HG03060 (cell line): ENCODE measurements around the gene UROC1.

Source experiments
- ATAC-seq: cut with Tn5 transposase; IDR thresholded peaks from one replicate; pipeline ENCODE4 v1.9.1; 2021; ENCODE audit warnings: low read depth, moderate number of reproducible peaks; ENCODE audit not compliant: unreplicated experiment

UROC1 gene

DNA sequence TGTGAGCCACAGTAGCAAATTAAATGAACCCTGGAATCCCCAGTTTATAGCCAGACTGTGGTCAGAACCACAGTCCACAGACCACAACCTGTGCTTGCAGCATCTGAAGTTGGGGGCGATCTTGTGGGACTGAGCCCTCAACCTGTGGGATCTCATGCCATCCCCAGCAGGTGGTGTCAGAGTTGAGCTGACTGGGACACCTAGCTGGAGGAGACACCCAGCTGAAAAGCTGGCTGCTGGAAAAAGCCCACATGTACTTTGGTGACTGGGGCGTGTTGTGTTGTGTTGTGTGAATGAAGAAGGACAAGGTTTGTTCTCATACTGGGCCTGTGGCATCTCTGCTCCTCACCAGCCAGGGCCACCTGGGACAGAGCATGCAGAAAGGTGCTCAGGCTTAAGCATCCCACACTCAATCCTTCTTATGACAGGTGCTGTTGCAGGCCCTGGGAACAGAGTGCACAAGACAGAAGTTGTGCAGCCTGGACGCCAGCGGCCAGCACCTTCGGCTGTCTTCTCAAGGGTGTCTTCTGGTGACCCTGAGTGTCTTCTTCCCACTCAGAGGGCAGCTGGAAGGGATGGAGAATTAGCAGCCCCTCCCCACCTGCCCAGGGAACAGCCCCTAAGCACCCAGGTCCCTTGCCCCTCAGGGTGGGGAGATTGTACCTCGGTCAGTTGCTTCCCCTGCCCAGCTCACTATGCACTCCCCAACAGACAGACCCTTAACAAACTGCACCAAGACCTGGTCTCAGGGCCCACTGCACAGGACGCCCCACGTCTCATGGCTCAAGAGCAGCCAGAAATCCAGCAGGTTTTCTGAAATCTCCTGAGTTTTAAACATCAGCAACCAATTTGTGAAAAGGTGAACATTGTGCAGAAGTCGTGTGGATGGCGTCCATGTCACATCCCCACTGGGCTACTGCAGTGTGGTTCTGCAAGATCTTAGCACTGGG is 2.2 kb upstream of the UROC1 start:
- ATAC-seq, result no peak

DNA sequence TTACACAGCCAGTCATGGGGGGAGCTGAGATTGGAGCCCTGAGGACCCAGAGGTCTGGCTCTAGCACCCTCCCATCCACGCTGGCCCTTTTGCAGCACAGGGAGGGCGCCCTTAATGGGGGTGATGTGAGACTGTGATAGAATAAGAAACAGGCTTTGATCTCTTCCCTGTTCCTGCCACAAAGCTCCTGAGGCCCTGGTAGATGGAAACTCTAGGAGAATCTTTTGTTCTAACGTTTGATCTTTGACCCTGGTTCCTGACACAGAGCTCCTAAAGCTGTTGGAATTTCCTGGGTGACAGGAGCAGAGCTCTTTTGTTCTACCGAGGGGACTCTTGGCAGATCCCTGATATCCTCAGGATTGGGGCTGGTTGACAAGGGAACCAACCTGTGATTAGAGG is 1.2 kb upstream of the UROC1 start:
- ATAC-seq, result no peak

DNA sequence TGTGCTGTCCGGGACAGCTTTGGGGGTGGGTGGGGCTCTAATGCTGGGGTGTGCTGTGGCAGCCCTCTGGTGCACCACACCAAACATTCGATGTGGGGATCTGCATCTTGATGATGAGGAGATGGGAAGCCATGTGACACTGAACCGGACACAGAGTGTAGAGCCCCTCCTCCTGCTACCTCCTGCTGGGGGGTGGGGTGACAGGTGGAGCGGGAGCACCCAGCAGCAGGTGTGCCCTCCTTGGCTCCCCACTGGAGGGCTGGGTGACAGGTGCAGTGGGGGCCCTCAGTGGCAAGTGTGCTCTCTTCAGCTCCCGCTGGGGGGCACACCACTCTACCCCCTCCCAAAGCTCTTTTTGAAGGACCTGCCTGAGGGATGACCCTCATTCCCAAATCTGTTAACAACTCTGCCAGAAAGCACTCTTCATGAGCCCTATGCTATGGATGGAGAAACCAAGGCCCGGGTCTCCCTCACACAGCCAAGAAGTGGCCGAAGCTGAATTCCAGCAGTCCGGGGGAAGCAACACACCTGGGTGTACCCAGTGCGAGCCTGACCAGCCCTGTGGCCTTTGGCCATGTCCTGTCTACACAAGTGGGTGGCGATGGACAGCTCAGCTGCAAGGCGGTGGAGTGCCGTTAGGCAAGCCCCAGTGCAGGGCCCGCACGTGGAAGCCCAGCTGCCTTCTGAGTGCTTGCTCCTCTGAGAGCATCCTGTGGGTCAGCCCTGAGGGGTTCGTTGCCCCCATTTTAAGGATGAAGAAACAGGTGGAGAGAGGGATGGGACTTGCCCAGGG is 609 bp upstream of the UROC1 start:
- no peak for ATAC-seq

DNA sequence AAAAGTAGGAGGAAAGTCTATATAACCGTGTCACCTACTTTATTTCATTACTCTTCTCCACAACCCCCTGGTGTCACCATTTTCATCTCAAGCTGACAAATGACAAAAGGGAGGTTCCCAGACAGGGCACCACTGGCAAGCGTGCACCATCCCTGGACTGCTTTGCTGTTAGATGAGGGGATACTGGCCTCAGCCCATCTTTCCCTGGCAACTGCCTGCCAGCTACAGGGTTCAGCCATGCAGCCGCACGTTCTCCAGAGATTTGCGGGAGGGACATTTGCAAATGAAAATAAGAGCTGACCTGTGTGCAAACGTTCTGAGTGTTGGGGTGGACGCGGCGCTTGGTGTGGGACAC is 660 bp downstream of the UROC1 start:
- ATAC-seq, result no peak

GRCh38 chr3:126516152-126516935 is 1.2 kb downstream of the UROC1 start:
- ATAC-seq, result no peak

GRCh38 chr3:126515066-126515706 is 2.4 kb downstream of the UROC1 start:
- ATAC-seq, result no peak

DNA sequence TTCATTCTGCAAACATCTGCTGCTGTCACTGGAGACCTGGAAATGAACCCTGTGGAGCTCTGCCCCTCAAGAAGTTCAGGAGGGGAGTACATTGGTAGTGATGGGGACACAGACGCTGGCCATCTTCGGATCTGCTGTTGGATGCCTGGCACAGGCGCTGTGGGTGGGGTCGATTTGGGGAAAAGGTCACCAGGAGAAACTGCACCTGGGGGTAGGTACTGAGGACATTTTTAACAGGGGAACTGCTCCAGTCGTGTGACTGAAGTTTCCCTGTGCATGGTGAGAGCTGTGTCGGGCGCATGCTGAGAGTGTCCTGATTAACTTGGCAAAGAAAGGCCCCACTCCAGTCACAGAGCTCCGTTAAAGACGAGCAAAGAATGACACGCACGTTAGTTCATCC is 3.4 kb downstream of the UROC1 start:
- ATAC-seq, result no peak

- no peak for ATAC-seq
Observed at GRCh38 chr3:126512916-126513650, 4.5 kb downstream of the UROC1 start.

DNA sequence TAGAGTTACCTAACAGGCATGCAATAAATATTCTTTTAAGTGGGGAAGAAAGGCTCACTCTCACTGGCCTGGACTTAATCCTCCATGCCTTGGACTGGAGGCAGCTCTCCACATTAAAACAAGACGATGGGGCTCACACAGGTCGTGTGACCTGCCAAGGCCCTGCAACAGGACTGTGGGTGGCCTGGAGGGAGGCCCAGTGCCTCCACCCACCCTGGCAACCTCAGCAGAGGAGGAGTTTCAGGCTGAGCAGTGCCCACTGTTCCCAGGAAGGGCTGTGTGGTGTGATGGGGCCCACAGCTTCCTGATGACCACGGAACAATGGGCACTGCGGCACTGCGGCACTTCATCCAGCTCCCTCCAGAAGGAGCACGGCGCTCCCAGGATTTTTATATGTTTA is 5.5 kb downstream of the UROC1 start:
- ATAC-seq, result no peak

GRCh38 chr3:126511291-126511690 is 6.3 kb downstream of the UROC1 start:
- ATAC-seq, result no peak

DNA sequence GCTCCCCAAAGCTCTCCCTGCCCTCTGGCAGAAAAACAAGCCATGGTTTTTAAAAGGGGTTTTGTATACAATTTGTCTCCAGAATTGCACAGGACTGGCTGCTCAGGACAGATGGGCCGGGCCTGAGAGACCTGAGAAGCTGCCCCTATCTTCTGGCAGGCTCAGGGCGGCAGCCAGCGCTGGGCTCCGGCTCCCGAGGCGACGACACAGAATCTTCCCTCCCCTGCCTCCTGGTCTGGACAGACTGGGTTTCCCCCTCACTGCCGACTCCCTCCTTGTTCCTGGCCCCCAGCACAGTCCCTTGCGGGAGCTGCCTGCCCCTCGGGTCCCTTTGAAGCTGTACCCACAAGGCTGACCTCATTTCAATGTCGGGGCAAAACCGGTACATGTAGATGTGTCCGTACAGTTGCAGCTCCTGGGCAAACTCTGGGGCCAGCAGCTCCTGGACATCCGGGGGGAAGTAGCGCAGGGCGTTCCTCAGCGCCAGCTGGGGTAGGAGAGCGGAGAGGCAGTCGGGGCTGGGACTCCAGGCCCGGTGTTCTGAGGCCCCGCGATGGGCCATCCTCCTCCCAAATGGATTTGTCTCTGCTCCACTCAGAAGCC is 7.2 kb downstream of the UROC1 start:
- ATAC-seq, result no peak

GRCh38 chr3:126509597-126510307 is 7.8 kb downstream of the UROC1 start:
- ATAC-seq, result no peak

DNA sequence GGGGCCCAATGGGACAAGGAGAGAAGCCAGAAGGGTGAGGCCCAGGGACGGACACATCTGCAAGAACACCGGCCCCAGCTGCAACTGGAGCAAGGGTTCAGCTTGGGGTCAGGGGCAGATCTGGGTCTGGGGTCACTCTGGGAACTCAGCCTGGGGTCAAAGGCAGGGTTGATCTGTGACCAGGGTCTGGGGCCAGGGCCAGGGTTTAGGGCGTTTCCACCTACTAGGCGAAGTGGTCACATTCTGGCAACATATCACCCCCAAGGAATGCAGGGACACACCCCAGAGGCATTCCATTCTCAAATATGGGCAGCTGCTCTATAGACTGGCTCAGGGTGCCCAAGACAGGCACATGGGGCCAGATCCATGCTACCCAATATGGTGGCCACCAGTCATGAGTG is 9.0 kb downstream of the UROC1 start:
- no peak for ATAC-seq

DNA sequence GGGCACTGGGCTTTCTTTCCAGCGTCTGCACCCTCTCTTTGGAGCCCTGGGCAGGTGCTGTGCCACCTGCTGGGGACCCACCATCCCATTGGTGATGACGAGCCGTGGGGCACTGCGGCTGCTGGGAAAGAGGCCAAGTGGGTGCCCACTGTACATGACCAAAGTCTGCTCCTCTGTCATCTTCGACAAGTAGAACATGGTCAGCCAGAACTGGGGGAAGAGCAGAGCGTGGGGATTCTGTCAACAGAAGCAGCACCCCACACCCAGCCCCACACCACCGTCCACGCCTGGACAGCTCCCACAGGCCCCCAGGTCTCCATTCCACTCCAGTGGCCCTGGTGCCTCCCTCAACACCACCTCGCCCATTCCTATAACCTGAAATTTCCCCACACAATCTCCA is 9.7 kb downstream of the UROC1 start:
- ATAC-seq, result no peak

DNA sequence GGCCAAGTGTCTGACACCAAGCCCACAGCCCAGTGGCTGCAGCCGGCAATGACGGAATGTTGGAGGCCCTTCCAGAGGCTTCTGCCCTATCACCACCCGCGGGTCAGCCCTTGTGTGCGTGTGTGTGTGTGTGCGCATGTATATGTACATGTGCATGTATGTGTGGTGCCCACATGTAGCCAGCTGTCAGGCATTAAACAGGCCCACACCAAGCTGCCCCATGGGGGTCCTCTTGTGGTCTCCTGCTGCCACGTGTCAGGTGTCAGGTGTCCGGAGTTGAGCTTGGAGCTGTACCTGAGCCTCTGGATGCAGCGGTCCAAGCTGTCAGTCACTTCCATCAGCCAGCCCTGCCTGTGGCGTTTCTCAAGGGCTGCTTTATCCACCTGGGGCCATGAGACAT is 13.9 kb downstream of the UROC1 start:
- ATAC-seq, result no peak

DNA sequence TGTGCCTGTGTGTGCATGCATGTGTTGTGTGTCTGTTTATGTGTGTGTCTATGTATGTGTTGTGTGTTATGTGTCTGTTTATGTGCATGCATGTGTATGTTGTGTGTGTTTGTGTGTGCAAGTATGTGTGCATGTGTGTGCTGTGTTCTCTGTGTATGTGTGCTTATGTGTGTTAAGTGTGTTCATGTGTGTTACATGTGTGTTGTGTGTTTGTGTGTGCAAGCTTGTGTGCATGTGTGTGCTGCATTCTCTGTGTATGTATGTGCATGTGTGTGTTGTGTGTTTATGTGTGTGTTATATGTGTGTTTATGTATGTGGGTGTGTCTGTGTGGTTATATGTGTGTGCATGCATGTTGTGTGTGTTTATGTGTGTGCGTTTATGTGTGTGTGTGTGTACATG is 14.9 kb downstream of the UROC1 start:
- no peak for ATAC-seq

DNA sequence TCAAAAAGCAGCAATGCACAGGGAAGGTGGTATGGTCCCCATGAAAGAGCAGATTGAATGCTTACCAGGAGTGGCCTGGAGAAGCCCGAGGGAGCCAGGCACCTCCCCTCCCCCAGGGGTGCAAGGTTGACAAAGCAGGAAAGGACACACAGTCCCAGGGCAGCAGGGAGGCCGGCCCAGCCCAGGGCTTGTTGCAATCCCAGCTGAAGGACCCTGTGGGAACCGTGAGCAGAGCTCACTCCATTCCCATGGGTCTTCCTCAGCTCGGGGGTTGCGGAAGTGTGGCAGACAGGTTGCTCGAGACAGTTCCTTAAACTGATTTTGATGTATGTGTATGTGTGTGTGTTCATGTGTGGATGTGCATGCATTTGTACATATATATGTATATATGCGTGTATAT is 15.8 kb downstream of the UROC1 start:
- ATAC-seq, result no peak

GRCh38 chr3:126501054-126501453 is 16.5 kb downstream of the UROC1 start:
- ATAC-seq, result no peak

GRCh38 chr3:126500016-126500415 is 17.6 kb downstream of the UROC1 start:
- no peak for ATAC-seq
